Peyer's patch (tissue), 4 donors: Measurements from ENCODE around the gene ISCA2. TPM values are rescaled to one million over a fixed set of nuclear protein-coding genes. Genes with fewer than 3 reads are reported as not detected.

Experiments used
- DNase-seq, 3 donors: peaks; one replicate each; pipeline ENCODE4 v3.0.0-alpha.2; 2017 to 2019
- H3K27ac ChIP-seq, 4 donors: fragments of 200-600 bp; sonication (generic); one replicate each; pipeline ENCODE4 v1.5.1; 2016 to 2019
- H3K27me3 ChIP-seq, 2 donors: fragments of 200-600 bp; sonication (generic); one replicate each; pipeline ENCODE4 v1.5.1; 2019
- H3K36me3 ChIP-seq, 3 donors: fragments of 200-600 bp; sonication (generic); one replicate each; pipeline ENCODE4 v1.5.1; 2016 to 2019
- H3K4me1 ChIP-seq, 4 donors: fragments of 200-600 bp; sonication (generic); one replicate each; pipeline ENCODE4 v1.5.1; 2016 to 2019
- H3K4me3 ChIP-seq, 4 donors: fragments of 200-600 bp; sonication (generic); 1 replicate in 3 of 4; 2 replicates in 1 of 4; pipeline ENCODE4 v1.5.1; 2016 to 2019; ENCODE audit warnings: mild to moderate bottlenecking in 1 of 4
- H3K9me3 ChIP-seq, 4 donors: fragments of 200-600 bp; sonication (generic); one replicate each; pipeline ENCODE4 v1.5.1; 2016 to 2019; ENCODE audit warnings: mild to moderate bottlenecking in 1 of 4
- CTCF ChIP-seq, 6 experiments: fragments of 450-650 bp in 4 of 6; fragments of 200-600 bp in 2 of 6; sonication (generic) in 1 of 6; IDR thresholded peaks; one replicate each; pipeline ENCODE4 v1.5.1; 2017 to 2019; ENCODE audit warnings: antibody characterized with exemption in 6 of 6, mild to moderate bottlenecking in 3 of 6, moderate library complexity in 1 of 6
- POLR2A ChIP-seq, 2 donors: fragments of 450-650 bp; IDR thresholded peaks; one replicate each; pipeline ENCODE4 v1.5.1; 2017; ENCODE audit warnings: antibody characterized with exemption in 2 of 2, mild to moderate bottlenecking in 2 of 2, moderate library complexity in 2 of 2
- total RNA-seq, 4 donors: library from RNA; depleted of rRNA; stranded (reverse); fragments of >200 nt; gene quantifications; one replicate each; pipeline ENCODE4 v1.1.0, GENCODE V29; 2016

The ISCA2 gene
- total RNA-seq, 4 donors from 2014 or later, result 11.6 to 18.2 (median 15.8) TPM

GRCh38 chr14:74546416-74546815, 52.9 kb downstream of the ISCA2 start:
- no peaks in the 10 kb centered on the region for H3K4me1 ChIP-seq
- no peaks in the 10 kb centered on the region for H3K27me3 ChIP-seq
- H3K9me3 ChIP-seq, result no peaks in the 10 kb centered on the region
- H3K4me3 ChIP-seq, result no peak overlapping the region
- no peaks in the 10 kb centered on the region for H3K36me3 ChIP-seq
- no peak overlapping the region for H3K27ac ChIP-seq
- no peak for DNase-seq
- TF ChIP-seq CTCF (IDR thresholded peaks at IDR 0.05), result no peak
- no peak for TF ChIP-seq POLR2A (IDR thresholded peaks at IDR 0.05)

Other genes starting within 250 kb of the ISCA2 start
- 100 to 1,000 TPM in 3 of 4 donors, 10 to 100 TPM in 1; 89.1 to 139 (median 107) TPM for gene ABCD4, start 190.8 kb upstream of the ISCA2 start, total RNA-seq
- gene VRTN, start 145.3 kb upstream of the ISCA2 start, total RNA-seq, result under 1 TPM in 1 of 4 donors, not detected in 3; 0.57 TPM
- under 1 TPM in 1 of 4 donors, not detected in 3; 0.27 TPM for gene SYNDIG1L, start 67.6 kb upstream of the ISCA2 start, total RNA-seq
- gene NPC2, start 460 bp upstream of the ISCA2 start, total RNA-seq, result 100 to 1,000 TPM; 102 to 208 (median 161) TPM
- gene LTBP2, start 118.5 kb downstream of the ISCA2 start, total RNA-seq, result 10 to 100 TPM; 10.7 to 34.7 (median 16.0) TPM
- 10 to 100 TPM; 33.8 to 95.6 (median 65.1) TPM for gene AREL1, start 219.3 kb downstream of the ISCA2 start, total RNA-seq
- gene FCF1, start 219.4 kb downstream of the ISCA2 start, total RNA-seq, result 10 to 100 TPM in 3 of 4 donors, 1 to 10 TPM in 1; 7.5 to 31.4 (median 13.3) TPM